NCI-H460 (cell line): ENCODE results near the gene FOLR2. TPM values are rescaled to one million over a fixed set of nuclear protein-coding genes. Genes with fewer than 3 reads are reported as not detected.
A peak's percentile ranks its signal among the peaks of the same experiment; 100 is the strongest.

Source experiments
- DNase-seq: peaks from one replicate; pipeline ENCODE4 v3.0.0-alpha.2; 2016; ENCODE audit warnings: low read depth; ENCODE audit errors: extremely low read depth
- total RNA-seq: library from RNA; depleted of rRNA; stranded (reverse); fragments of >200 nt; shearing (Covaris generic); gene quantifications from 2 replicates; pipeline ENCODE4 v1.2.3, GENCODE V29; 2014

FOLR2 gene
- total RNA-seq, 1 experiment from 2014 or later = not detected

GRCh38 chr11:72229336-72229924 lies 12.8 kb downstream of the FOLR2 start:
- no peak for DNase-seq

DNA sequence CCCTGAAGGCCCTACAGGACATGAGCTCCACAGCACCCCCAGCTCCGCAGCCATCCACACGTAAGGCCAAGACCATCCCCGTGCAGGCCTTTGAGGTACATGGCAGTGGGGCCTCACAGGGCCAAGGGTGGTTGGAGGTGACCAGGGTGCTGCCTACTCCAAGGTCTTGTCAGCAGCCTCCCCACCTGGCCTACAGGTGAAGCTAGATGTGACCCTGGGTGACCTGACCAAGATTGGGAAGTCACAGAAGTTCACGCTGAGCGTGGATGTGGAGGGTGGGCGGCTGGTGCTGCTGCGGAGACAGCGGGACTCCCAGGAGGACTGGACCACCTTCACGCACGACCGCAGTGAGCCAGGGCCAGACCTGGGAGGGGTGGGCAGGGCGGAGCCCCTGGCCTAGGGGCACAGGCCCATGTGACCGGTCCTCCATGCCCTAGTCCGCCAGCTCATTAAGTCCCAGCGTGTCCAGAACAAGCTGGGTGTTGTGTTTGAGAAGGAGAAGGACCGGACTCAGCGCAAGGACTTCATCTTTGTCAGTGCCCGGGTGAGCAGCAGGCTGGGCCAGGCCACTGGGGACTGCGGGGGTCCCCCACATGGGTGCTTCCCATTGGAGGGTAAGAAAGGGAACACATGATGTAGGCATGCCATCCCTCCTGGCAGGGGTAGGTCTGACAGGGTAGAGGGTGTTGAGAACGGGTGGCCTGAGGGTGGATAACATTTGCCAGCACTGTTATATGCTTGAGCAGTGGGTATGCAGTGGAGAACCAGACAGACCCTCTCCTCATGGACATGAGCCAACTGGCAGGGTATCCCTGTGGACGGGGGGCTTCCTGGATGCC lies 13.6 kb downstream of the FOLR2 start:
- no peak for DNase-seq

DNA sequence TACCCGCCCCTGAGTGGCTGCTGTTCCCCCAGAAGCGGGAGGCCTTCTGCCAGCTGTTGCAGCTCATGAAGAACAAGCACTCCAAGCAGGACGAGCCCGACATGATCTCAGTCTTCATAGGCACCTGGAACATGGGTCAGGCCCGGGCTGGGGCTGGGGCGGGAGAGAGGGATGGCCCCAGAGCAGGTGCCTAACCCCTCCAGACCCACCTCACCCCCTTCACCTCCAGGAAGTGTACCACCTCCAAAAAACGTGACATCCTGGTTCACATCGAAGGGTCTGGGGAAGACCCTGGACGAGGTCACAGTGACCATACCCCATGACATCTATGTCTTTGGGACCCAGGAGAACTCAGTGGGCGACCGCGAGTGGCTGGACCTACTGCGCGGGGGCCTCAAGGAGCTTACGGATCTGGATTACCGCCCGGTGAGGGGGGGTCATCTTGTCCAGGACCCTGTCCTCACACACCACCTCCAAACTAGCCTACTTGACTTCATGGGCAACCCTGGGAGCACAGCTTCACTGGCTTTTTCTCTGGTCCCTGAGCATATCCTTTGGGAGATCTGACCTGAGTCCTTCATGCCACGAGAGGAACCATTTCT lies 14.3 kb downstream of the FOLR2 start:
- DNase-seq = no peak

DNA sequence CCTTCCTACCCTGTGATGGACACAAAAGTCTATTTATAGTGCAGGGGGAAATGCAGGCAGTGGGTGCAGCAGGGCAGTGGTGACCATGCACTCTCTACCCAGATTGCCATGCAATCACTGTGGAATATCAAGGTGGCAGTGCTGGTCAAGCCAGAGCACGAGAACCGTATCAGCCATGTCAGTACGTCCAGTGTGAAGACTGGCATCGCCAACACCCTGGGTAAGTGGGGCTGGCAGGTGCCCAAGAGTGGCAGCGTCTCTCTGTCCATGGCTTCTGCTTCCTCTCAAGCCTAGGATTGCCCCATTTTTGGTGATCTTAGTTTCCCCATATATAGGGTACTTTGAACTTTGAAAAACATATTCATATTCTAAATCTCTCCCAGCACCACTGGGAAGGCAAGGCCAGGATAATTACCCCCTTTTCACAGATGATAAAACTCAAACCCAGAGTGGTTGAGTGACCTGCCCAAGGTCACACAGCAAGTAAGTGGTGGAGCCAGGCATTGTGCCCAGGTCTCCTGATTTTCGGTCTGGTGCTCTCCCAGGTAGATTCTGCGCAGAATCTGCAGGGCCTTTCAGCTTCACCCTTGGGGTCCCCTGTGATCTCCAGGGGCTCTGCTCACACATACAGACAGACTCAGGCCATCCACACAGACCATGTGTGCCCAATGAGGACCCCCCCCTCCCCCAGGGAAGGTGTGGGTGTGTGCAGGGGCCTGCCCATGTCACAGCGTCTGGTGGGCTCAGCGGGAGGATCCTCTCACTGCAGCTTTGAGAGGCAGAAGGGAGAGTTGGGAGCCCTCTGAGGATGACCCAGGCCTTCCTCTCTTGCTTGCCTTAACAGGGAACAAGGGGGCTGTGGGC lies 15.0 kb downstream of the FOLR2 start:
- DNase-seq = no peak

DNA sequence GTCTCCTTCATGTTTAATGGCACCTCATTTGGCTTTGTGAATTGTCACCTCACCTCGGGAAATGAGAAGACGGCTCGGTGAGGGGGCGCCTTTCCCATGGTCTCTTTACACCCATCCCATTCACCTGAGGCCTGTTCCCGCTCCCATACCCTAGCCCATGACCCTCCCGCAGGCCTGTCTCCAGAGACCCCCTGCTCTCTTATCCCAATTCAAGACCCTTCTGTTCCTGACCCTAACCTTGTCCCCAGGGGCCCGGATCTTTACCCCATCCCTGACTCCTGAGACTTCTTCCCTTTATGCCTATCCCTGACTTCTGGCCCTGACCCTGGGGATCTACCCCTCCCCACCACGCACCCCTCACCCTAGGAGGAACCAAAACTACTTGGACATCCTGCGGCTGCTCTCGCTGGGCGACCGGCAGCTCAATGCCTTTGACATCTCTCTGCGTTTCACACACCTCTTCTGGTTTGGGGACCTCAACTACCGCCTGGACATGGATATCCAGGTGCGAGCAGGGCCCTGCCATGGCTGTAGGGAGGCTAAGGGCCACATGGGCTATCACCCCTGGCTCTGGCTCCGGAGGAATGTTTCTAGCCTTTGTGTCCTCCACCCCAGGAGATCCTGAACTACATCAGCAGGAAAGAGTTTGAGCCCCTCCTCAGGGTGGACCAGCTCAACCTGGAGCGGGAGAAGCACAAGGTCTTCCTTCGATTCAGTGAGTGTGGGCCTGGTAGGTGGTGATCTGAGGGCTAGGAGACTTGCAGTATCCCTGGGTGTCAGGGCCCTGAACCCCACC lies 15.9 kb downstream of the FOLR2 start:
- no peak for DNase-seq

GRCh38 chr11:72233056-72233772 lies 16.6 kb downstream of the FOLR2 start:
- no peak for DNase-seq

GRCh38 chr11:72233773-72234513 lies 17.3 kb downstream of the FOLR2 start:
- no peak for DNase-seq

GRCh38 chr11:72234514-72234830 lies 17.9 kb downstream of the FOLR2 start:
- no peak for DNase-seq

DNA sequence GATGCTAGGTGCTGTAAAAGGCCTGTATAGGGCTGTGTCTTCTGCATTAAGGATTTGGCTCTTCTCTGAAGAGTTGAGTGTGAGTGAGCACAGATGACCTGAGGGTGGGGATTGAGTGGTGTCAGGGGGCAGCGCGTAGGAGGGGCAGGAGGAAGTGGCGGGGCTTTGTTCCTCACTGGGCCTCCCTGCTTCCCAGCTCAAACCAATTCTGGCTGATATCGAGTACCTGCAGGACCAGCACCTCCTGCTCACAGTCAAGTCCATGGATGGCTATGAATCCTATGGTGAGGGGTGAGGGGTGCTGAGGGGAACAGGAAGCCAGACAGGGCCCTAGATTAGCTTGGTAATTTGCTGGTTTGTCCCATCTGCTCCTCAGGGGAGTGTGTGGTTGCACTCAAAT lies 18.3 kb downstream of the FOLR2 start:
- DNase-seq = no peak

- DNase-seq = no peak
Observed at GRCh38 chr11:72235351-72236057, 18.9 kb downstream of the FOLR2 start.

- no peak for DNase-seq
Observed at GRCh38 chr11:72236083-72236697, 19.6 kb downstream of the FOLR2 start.

DNA sequence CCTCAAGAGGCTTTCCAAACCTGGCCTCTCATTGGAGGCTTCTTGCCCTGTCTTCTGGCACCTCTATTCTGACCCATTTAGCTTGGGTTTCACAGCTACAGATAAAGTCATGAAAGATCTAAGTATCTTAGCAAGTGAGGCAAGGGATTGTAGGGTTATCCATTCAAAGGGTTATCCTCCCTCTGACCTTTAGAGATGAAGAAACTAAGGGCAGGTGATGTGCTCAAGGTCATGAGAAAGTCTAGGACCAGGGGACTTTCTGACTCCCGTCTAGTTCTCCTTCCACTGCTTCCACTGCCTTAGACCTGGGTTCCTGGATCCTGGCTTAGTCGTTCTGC lies 20.1 kb downstream of the FOLR2 start:
- DNase-seq = no peak

GRCh38 chr11:72237112-72237931 lies 20.7 kb downstream of the FOLR2 start:
- no peak for DNase-seq

DNA sequence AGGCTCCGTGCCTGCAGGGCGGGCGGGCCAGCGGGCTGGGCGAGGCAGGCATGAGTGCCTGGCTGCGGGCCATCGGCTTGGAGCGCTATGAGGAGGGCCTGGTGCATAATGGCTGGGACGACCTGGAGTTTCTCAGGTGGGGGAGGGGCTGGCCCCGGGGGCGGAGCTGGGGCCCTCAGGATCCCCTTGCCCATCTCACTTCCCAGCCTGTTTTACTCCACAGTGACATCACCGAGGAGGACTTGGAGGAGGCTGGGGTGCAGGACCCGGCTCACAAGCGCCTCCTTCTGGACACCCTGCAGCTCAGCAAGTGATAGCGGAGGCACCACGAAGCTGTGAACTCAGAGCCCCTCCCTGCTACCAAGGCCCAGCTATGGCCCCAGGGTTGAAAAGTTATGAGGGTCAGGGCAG lies 21.5 kb downstream of the FOLR2 start:
- DNase-seq = peak; percentile 58

DNA sequence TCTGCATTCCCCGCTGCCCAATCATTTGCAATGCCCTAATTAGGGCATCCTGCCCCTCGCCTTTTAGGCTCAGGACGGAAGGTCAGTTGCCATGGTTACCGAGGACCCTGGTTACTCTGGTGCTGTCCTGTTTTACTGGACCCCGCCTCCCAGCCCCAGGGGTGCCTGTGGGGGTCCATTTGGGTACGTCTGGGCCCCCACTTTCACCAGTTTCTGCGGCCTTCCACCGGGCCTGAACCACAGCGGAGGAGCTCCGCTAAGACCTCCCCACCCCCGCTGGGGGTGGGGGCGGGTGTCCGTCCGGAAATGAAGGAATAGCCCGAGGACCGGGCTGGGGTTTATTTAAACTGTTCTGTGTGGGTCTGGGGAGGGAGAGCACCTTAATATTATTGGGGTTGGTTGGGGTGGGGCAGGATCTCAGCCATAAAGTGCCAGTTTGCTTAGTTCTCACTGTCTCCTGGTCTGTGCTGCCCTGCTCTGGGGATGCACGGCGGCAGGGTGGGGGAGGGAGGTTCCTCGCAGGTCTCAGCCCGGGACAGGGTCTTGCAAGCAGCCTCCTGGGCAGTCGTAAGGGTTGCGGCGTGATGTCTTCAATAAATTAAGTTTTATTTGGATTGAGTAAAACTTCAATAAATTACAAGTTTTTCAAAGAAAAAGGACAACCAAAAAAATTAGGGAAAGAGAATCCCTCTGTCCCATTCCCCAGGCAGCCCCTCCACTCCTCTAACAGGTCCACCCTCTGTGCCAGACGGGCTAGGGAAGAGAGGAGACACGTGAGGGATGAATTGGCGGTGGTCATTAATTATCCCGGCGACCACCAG lies 22.1 kb downstream of the FOLR2 start:
- DNase-seq = no peak

GRCh38 chr11:72239313-72239848 lies 22.8 kb downstream of the FOLR2 start:
- peak; percentile 18 for DNase-seq
